HG02798 (cell line): ENCODE data around the gene ZBTB4.
"Not testable (repeated sequence)": the region's sequence is repeated elsewhere in the genome, so short reads cannot be mapped to it uniquely, and the experiment has no call there.

Source experiments
- ATAC-seq: cut with Tn5 transposase; IDR thresholded peaks from one replicate; pipeline ENCODE4 v1.9.1; 2021; ENCODE audit warnings: mild to moderate bottlenecking; ENCODE audit not compliant: unreplicated experiment, poor library complexity

Gene ZBTB4

DNA sequence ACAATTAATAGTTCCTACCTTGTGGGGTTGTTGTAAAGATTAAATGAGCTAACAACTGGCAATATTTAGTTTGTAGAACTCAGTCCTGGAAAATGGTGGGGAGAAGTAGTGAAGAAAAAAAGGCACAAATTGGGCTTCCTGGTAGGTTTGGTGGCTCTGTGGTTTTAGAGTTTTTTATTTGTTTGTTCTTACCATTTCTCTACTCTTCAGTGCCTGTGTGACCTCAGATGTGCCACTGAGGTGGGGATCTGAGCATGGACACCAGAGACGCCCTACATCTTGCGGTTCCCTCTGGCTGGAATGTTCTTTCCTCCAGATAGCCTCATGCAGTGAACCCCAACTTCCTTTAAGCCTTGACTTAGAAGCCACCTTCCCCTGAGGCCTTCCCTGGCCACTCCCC, 7.7 kb downstream of the ZBTB4 start:
- ATAC-seq = no peak

DNA sequence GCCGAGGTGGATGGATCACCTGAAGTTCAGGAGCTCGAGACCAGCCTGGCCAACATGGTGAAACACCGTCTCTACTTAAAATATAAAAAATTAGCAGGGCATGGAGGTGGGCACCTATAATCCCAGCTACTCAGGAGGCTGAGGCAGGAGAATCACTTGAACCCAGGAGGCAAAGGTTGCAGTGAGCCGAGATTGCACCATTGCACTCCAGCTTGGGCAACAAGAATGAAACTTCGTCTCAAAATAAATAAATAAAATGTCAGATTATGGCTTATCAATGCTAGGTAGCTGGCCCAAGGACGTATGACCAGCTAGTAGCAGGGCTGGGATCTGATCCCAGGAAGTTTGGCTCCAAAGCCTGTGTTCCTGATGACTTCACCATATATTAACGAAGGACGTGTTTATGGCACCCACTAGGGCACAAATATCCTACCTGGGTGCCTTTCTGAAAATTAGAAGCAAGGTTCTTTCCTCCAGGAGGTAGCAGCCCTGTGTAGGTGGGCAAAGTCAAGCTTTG, 8.9 kb downstream of the ZBTB4 start:
- not testable (repeated sequence) for ATAC-seq

DNA sequence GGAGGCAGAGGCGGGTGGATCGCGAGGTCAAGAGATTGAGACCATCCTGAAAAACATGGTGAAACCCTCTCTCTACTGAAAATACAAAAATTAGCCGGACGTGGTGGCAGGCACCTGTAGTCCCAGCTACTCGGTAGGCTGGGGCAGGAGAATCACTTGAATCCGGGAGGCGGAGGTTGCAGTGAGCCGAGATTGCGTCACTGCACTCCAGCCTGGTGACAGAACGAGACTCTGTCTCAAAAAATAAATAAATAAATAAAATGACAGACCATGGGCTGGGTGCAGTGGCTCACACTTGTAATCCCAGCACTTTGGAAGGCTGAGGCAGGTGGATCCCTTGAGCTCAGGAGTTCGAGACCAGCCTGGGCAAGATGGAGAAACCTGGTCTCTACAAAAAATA, 9.6 kb downstream of the ZBTB4 start:
- not testable (repeated sequence) for ATAC-seq

DNA sequence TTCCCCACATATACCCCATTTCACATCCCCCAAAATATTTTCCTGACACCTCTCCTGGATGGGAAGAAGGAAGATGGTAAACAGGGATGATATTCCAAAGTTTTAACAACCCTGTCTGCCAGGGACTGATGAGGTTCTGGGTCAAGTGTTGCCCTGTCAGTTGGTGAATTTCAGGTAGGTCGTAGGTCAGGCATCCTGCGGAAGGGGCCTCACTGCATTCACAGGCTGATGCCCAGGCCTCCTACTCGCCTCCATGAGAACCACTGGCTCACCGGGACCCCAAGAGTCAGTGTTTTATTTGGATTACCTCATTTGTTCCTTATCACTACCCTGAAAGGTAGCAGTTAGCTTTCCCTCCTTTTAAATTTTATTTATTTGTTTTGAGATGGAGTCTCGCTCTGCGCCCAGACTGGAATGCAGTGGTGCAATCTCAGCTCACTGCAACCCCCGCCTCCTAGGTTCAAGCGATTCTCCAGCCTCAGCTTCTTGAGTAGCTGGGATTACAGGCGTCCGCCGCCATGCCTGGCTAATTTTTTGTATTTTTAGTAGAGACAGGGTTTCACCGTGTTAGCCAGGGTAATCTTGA, 10.5 kb downstream of the ZBTB4 start:
- no peak for ATAC-seq

DNA sequence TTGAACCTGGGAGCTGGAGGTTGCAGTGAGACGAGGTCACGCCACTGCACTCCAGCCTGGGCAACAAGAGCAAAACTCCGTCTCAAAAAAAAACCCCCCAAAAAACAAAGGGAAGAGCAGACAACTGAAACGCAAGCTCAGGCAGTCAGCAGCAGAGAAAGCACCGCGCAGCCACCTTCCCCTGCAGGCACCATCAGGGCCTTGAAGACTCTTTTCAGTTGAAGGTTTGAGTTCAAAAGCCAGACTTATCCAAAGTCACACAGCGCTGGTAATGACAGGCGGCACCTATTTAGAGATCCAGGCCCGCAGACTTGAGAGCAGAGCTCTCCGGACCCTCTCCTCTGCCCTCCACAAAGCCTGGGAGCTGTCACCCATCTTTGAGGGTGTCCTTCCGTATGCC, 11.1 kb downstream of the ZBTB4 start:
- no peak for ATAC-seq

DNA sequence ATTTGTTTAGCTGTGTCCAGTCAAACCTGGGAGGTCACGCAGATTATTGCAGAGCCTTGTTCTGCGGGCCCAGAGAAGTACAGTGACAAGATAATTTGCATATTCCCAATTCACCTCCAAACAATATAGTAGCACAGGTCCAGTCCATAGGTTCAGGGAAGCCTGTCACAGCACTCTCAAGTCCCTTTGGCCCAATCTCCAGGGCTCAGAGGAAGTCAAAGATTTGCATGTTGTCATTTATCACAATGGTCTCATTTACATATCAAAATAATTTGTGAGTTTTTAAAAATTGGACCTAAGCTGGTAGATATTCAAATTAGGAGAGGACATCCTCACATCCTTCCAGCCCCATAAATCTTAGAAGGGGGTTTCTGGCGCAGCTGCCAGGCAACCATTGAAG, 11.9 kb downstream of the ZBTB4 start:
- ATAC-seq = no peak

DNA sequence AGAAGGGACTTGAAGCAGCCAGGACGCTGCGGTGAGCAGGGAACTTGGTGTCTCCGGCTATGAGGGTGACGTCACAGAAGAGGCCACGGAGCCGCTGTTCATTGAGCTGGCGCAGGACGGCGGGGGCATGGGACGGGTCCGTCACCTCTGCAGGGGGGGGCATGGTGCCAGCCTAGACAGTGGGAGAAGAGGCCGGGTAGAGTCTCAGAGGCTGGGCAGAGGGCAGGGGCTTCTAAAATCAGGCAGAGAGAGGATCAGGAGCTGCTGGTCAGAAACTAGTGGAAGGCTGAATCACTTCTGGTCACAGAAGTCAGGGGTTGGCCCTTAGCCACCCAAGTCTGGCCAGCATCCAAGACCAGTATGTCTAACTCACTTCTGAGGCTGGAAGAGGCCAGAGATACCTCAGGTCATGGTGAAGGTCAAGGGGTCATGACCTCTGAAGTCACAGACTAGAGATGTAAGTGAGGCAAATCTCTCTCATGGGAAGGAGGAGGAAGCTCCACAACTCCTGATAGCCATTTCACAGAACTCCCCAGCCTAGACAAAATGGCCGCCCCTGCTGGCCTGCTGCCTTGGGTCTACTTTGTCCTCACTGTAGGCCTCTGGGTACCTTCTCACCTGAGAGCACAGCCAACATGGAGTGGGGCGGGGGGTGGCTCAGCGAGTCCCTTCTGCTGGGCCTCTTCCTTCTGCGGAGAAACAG, 12.6 kb downstream of the ZBTB4 start:
- no peak for ATAC-seq

DNA sequence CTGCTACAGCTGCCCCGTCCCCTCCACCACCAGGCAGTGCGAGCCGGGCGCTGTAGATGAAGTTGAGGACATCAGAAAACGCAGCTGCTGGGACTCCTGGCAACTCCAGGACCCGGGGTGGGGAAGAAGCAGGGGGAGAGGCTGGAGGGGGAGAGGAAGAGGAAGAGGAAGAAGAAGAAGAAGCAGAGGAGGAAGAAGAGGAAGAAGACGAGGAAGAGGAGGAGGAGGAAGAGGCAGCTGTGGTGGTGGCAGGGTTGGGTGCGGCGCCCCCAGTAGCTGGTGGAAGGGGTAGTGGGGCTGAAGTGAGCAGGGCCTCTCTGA, 13.2 kb downstream of the ZBTB4 start:
- no peak for ATAC-seq

DNA sequence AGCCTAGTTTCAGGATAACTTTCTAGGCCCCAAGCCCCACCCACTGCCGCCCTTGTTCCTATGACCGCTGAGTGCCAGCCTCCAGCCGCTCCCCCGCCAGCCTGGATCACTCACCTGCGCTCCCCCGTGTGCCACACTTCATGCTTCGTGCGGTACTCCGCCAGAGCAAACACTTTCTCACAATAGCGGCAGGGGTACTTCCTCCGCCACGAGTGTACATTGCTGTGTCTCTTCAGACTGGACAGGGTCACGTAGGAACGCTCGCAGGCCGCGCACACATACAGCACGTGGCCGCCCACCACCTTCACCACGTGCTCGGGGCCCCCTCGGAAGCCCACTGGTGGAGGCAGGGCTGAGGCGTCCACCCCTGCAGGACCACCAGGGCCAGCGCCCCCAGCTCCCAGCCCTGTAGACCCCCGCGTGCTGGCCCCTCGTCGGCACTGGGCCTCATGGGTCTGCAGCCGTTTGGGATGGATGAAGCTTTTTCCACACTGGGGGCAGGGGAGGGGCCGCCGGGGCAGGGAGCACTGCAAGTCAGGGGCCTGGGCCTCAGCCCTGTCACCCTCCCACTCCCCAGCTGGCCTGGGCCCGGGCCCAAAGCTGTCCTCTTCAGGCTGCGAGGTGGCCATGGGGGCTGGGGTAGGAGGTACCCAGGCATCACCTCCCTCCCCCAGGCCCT, 13.7 kb downstream of the ZBTB4 start:
- no peak for ATAC-seq

DNA sequence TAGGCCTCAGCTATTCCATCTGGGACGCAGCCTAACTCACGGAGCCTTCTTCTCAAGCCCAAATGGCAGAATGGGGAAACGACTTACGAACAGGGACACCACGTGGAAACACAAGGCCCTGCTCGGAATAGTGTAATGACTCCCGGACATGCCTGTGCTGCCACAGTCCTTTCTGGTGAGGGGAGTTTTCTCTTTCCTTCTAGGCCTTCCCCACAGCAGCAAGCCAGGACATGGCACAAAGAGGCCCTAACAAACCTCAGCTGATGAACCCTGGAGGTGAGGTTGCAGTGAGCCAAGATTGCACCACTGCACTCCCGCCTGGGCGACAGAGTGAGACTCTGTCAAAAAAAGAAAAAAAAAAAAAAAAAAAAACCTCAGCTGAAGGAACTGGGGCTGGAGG, 15.3 kb downstream of the ZBTB4 start:
- no peak for ATAC-seq

DNA sequence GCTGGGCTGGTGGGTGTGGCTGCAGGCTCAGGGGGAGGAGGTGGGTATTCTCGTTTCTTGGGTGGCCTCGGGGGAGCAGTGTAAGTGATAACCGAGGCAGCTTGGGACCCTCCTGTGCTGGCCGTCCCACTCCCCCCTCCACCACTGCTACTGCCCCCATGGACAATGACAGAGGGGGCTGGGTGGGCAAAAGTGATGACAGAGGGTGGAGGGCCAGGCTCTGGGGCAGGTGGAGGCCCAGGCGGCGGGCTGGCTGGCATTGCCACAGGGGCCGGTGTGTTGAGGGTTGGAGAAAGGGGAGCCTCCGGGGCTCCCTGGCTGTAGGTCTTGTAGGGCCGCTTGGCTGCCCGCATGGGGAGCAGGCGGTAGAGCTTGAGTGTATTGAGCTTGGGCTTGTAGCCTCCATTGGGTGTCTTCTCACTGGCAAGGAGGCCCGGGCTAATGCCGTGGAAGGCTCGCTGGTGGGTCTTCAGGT, 16.0 kb downstream of the ZBTB4 start:
- ATAC-seq = no peak

DNA sequence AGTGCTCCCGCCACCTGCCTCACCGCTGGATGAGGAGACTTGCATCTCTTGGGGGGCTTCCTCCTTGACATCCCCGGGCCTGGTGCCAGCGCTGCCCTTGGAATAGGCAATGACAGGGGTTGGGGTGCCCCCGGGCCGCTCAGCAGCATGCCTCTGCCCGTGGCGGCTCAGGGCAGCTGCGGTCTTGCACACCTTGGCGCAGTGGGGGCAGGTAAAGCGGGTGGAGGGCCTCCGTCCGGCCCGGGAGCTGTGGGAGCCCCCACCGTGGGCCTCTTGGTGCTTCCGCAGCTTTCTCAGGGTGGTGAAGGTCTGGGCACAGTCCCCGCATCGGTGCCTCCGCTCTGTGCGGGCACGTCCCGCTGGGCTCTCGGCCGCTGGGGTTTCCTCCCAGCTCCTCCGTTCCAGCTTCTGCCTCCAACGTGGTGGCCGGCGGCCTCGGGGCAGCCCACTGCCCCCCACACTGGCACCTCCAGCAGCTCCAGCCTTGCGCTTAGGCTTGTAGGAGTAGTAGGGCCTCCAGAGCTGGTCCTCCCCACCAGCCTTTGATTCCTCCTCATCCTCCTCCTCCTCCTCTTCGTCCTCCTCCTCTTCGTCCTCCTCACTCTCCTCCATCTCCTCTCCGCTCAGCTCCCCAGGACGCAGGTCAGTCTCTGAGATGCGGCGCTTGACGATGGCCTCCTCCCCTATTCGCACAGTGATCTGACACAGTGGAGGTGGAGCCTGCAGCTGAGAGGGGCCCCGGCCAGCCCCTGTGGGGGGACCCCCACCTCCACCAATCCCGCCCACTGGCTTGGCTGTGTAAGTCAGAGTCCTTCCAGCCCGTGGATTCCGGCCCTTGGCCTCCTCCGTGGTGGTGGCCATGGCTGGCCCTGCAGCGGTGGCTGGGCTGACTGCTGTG, 16.7 kb downstream of the ZBTB4 start:
- ATAC-seq = no peak

DNA sequence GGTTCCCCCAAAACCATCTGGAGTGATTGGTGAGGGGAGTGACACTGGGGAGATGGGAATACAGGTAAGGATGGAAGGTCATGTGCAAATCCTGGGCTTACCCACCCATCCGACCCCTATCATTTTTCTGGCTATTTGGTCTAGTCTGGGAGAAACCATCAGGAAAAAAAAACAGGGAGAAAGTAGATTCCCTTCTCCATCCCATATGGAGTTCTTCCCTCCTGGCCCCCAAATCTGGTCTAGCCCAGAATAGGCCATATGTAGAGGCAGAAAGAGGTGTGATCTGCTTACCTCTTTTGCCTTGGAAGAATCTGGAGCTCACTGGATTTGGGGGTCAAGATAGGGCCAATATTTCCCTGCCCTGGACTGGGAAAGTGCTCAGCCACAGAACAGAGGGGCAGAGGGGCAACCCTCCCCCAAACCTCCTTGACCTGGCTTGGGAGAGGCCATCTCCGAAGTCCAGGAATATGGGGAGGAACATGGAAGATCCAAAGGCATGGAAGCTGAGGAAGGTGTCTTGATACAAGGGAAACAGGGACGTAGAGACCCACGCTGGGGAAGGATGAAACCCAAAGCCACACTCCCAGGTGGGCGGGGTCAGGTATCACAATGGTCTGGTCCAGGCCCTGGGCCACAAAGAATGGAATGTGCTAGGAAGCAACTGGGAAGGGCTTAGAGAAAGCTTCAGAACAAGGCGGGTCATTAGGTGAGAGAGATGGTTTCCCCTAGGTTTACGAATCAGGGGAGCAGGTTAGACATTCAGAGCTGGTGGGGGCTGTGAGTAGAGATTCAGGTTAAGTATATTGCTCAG, 18.4 kb downstream of the ZBTB4 start:
- no peak for ATAC-seq

DNA sequence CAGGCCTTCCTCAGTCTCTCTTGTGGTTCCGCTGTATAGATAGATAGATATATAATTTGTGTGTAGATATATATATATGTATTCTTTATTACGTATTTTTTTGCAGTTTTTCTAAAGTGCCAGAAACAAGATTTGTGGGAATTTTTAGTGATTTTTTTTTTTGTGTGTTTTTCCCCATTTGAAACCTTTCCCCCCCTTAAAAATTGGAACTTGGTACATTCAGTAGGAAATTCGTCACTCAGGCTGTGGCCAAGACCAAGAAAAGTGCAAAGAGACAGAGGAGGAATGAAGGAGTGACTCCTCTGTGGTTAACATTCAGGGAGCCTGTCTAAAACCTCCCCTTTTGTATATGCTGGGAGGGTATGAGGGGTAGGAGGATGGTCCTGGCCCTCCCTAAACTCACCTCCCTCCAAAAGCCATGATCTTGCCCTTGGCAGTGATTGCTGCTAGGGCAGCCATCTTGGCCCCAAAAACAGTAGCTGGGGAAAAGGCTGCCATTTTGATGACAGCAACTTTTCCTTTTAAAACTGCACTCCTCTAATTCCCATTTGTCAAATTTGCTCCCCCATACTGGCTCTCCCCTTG, 19.4 kb downstream of the ZBTB4 start:
- no peak for ATAC-seq

DNA sequence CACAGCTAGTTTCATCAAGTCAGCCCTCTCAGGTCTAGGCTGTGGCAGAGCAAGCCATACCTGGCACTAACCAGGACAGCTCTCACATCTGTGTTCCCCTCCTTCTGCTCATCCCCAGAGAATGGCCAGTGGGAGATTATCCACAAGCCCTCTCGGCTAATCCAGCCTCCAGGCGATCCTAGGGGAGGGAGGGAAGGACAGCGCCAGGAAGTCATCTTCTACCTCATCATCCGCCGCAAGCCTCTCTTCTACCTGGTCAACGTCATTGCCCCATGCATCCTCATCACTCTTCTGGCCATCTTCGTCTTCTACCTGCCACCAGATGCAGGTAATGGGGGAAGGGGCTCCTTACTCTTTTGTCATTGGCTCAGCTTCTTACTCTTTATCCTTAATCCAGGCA, 31.0 kb downstream of the ZBTB4 start:
- no peak for ATAC-seq

DNA sequence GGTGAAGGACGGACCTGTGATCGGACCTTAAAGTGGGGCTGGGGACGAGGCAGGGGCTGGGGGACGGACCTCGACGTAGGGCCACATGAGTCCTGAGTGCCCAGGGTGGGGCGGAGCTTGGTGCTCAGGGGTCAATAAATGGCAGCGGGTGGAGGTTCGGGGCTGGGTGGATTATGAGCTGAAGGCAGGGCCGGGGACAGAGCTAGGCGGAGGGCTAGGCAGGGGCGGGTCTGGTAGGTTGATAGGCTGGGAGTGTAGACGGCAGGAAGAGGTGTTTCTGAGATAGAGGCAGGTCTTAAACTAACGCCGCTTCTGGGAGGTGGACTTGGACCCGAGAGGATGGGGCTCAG, 33.8 kb downstream of the ZBTB4 start:
- peak; percentile 13 for ATAC-seq

DNA sequence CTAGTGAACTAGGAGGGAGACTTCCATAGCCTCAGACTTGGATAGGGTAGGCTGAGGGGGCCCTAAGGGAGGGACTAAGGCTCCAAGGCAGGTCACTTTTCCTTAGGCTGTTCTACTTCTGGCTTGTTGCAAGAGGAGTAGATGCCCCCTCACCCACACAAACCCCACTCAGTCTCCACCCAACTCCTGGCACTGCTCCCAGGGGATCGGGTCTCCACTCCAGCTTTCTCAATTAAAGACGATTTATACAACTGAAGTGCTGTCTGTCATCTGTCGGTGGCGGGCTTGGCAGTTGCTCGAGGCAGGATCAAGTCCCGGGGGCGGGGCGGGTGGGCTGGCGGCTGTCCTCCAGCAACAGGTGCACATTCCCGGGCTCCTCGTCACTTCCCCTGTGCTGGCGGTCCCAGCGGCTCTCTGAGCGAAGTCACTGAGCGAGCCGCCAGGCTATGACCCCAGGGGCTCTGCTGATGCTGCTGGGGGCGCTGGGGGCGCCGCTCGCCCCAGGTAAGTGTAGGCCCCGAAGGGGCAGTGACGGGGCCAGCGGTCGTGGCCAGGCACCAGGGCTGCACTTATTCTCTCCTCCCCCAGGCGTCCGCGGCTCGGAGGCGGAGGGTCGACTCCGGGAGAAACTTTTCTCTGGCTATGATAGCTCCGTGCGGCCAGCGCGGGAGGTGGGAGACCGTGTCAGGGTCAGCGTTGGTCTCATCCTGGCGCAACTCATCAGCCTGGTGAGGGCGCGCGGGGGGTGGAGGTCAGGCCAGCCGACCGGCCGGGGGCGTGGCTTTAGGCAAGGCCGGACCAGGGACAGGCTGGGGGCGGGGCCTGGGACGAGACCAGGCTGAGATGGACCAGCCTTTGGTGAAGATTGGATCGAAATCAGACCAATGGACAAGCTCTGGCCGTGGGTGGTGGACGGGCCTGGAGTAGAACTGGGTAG, 34.5 kb downstream of the ZBTB4 start, which contains the start of gene CHRNB1:
CHRNB1 (plus strand) TSS at position 380 of the 937 bp plus-strand sequence; CDS start at position 447, 67 bp downstream.
- ATAC-seq = peak; percentile 62
